Measurements from ENCODE around the gene WASL.
A peak's percentile ranks its signal among the peaks of the same experiment; 100 is the strongest.
"Not testable (repeated sequence)": the region's sequence is repeated elsewhere in the genome, so short reads cannot be mapped to it uniquely, and the experiment has no call there.

WASL gene

DNA sequence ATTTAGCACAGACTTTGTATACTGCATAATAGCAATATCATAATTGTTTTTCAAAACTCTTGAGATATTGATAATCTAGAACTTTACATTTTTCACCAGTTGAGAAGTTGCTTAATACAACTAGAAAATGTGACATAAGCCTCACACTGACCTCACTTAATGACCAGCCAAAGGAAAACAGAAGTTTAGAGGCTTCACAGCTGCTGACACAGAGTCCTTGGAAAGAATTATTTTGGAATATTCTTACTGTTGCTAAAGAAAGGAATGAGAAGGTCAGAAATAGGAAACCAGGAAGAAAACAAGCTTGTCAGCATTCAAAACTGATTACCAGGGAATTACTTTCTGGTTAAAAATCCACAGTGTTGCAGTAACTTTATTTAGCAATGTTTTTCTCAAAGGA lies 35.5 kb upstream of the WASL start:
- TF ChIP-seq POLR2AphosphoS5 (IDR thresholded peaks at IDR 0.05; ENCODE audit: low read depth, low read length) (no peak), TAF1 (IDR thresholded peaks at IDR 0.05; ENCODE audit: borderline replicate concordance, low read depth, low read length) (no peak), POLR2A (IDR thresholded peaks at IDR 0.05; ENCODE audit: low read depth, low read length) (no peak)
- FAIRE-seq (no peak), DNase-seq (ENCODE audit: insufficient read length) (no peak)

DNA sequence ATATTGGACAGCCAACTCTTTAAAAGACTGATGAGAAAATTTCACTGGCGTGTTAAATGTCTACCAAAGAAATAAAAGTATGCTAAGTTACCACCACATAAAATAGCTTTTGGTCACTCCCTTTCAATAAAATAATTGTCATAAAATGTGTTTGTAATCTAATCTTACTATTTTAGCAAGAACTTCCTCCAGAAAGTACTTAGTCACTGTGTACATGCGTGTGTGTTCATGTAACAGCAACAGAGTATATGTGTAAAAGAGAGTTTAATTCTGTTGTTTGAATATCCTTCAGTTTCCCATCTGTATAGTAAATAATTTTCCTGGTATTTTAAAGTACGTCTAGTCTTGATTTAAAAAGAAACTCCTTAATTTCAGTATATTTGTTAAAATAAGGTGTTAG lies 35.0 kb upstream of the WASL start:
- TF ChIP-seq TAF1 (IDR thresholded peaks at IDR 0.05; ENCODE audit: borderline replicate concordance, low read depth, low read length) (no peak), POLR2A (IDR thresholded peaks at IDR 0.05; ENCODE audit: low read depth, low read length) (no peak), POLR2AphosphoS5 (IDR thresholded peaks at IDR 0.05; ENCODE audit: low read depth, low read length) (no peak)

DNA sequence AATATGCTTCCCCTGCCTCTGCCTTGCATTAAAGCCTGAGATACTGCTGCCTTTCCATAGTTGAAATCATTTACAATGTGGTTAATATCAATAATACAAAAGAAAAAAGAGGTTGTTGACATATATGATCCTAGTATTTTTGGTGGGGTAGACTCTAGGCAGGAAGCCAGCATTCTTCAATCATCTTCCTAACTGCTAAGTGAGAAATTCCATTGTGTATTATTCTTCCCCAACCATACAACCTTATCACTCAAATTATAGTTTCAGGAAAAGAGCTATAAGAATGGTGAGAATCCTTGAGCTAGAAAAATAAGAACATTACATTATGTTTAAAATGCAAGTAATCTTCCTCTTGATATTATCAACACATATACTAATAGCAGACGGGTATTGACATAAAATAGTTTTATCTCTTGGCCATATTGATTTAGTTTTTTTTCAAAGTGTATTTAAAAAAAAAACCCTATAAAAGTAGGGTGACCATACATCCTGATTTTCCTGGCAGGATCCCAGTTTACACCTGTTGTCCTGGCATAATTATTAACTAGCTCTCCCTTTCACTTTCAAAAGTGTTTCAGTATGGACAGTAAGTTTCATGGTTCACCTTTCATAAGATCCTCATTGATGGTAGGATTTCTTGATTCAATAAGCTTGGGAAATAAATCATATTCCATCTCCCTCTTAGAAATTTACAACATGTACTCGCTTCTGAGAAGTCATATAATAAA lies 33.4 kb upstream of the WASL start:
- TF ChIP-seq TAF1 (IDR thresholded peaks at IDR 0.05; ENCODE audit: borderline replicate concordance, low read depth, low read length), result no peak
- no peak for TF ChIP-seq POLR2AphosphoS5 (IDR thresholded peaks at IDR 0.05; ENCODE audit: low read depth, low read length)
- no peak for TF ChIP-seq POLR2A (IDR thresholded peaks at IDR 0.05; ENCODE audit: low read depth, low read length)
- DNase-seq (ENCODE audit: insufficient read length) (no peak), FAIRE-seq (no peak)

More for the DNA sequence above, 35.0 kb upstream of the WASL start:
- FAIRE-seq (no peak), DNase-seq (ENCODE audit: insufficient read length) (no peak)

DNA sequence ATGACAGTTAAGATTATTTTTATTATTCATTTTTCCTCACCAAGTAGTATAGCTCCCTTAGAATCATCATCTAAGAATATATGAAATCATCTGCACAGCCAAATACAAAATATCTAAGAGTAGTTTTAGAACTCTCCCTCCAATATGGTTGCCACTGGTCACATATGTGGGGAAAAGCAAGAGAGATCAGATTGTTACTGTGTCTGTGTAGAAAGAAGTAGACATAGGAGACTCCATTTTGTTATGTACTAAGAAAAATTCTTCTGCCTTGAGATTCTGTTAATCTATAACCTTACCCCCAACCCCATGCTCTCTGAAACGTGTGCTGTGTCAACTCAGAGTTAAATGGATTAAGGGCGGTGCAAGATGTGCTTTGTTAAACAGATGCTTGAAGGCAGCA lies 31.7 kb upstream of the WASL start:
- DNase-seq (ENCODE audit: insufficient read length); FAIRE-seq: not testable (repeated sequence)

DNA sequence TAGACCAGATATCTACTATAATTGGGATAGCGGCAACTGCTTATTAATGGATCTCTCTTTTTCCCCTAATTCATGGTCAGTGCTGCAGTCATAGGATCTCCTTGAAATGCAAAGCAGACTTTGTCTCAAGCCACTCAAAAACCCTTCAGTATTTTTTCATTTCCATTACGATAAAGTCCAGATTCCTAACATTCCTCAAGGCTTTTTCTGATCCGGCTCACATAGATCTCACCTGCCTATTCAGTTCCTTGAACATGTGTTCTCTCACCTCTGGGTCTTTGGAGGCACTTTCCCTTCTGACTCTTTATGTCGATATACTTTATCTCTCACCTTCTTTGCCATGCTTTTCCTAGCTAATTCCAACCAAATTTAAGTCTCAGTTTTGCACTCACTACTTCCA lies 25.7 kb upstream of the WASL start:
- no peak for TF ChIP-seq POLR2A (IDR thresholded peaks at IDR 0.05; ENCODE audit: low read depth, low read length)
- no peak for DNase-seq (ENCODE audit: insufficient read length)
- FAIRE-seq, result no peak

DNA sequence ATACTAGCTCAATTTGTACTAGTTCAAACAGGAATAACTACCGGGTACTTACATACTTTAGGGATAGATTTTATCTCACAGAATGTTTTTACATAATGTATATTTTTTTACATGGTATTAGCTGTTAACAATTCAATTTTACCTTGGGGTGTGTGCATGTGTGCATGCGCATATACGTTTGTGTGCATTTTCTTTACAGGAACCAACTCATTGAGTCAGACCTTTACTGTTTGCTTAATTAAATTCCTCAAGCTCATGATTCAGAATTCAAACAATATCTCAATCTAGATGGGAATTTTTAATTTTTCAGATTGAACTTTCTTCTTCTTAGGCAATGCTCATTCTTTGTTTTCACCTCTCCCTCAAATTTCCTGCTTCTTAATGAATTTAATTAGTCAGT lies 24.7 kb upstream of the WASL start:
- TF ChIP-seq TAF1 (IDR thresholded peaks at IDR 0.05; ENCODE audit: borderline replicate concordance, low read depth, low read length), result no peak
- no peak for TF ChIP-seq POLR2AphosphoS5 (IDR thresholded peaks at IDR 0.05; ENCODE audit: low read depth, low read length)
- no peak for TF ChIP-seq POLR2A (IDR thresholded peaks at IDR 0.05; ENCODE audit: low read depth, low read length)
- DNase-seq (ENCODE audit: insufficient read length) (no peak), FAIRE-seq (no peak)

DNA sequence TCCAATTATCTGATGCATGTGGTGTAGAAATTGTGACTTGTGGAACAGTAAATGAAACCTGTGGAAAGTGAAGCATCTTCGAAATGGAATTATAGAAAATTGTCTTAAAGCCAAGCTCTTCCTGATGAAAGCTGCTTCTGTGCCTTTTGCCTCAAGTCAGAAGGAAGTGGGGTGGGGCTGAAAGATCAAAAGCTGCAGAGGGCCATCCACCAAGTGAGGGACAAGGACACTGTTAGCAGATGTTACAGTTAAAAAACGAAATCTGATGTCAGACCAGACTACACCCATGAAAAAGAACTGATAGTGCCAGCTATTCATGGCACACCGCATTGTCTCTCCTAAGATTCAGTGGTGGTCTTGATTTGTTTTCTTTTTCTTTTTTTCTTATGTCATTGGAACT lies 23.8 kb upstream of the WASL start:
- no peak for TF ChIP-seq POLR2AphosphoS5 (IDR thresholded peaks at IDR 0.05; ENCODE audit: low read depth, low read length)
- TF ChIP-seq TAF1 (IDR thresholded peaks at IDR 0.05; ENCODE audit: borderline replicate concordance, low read depth, low read length), result no peak
- TF ChIP-seq POLR2A (IDR thresholded peaks at IDR 0.05; ENCODE audit: low read depth, low read length), result no peak
- DNase-seq (ENCODE audit: insufficient read length), result no peak
- FAIRE-seq, result no peak

DNA sequence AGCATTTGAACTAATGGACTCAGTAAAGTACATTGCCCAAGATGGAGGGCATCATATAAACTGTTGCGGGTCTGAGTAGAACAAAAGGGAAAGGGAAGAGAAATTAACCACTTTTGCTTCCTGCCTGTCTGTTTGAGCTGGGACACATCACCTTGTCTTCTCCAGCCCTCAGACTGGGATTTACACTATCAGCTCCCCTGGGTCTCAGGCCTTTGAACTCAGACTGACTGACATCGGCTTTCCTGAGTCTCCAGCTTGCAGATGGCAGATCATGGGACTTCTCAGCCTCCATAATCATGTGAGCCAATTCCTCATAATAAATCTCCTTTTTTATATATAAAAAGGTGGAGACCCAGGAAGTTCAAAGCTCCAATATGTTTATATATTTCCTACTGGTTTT lies 23.0 kb upstream of the WASL start:
- FAIRE-seq (no peak), DNase-seq (ENCODE audit: insufficient read length) (no peak)
- TF ChIP-seq TAF1 (IDR thresholded peaks at IDR 0.05; ENCODE audit: borderline replicate concordance, low read depth, low read length) (no peak), POLR2AphosphoS5 (IDR thresholded peaks at IDR 0.05; ENCODE audit: low read depth, low read length) (no peak), POLR2A (IDR thresholded peaks at IDR 0.05; ENCODE audit: low read depth, low read length) (no peak)

DNA sequence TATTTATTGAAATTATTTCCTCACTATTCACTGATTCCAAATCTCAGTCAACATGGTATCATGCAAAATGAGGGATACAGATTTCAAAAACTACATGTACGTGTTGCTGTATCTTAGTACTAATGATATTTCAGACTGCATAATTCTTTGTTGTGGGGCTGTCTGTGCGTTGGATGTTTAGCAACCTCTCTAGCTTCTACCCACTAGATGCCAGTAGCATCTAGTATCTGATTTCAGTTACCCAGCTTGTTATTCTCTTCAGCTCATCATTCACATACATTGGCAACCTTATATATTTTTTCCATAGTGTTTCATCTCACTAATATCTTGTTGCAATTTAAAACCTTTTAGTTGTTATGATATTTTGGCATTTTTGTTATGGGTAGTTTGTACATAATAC lies 22.5 kb upstream of the WASL start:
- FAIRE-seq (peak; percentile 54), DNase-seq (ENCODE audit: insufficient read length) (no peak)
- TF ChIP-seq TAF1 (IDR thresholded peaks at IDR 0.05; ENCODE audit: borderline replicate concordance, low read depth, low read length), result no peak
- TF ChIP-seq POLR2AphosphoS5 (IDR thresholded peaks at IDR 0.05; ENCODE audit: low read depth, low read length), result no peak
- no peak for TF ChIP-seq POLR2A (IDR thresholded peaks at IDR 0.05; ENCODE audit: low read depth, low read length)

DNA sequence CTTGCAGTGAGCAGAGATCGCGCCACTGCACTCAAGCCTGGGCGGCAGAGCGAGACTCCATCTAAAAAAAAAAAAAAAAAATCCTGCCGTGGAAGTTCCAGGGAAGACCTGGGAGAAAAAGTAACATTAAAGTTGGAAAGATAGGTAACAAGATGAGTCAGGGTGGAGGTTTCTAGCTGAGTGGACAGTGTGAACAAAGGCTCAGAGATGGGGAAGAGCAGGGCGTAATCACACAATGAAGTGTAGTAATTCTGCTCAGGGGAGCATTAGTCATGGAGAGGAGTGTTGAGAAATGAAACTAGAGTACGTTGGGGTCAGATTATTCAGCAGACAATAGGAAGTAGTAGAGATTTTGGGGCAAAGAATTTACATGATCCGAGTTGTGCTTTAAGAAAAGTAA lies 21.6 kb upstream of the WASL start:
- DNase-seq (ENCODE audit: insufficient read length) (no peak), FAIRE-seq (peak; percentile 78)
- no peak for TF ChIP-seq TAF1 (IDR thresholded peaks at IDR 0.05; ENCODE audit: borderline replicate concordance, low read depth, low read length)
- no peak for TF ChIP-seq POLR2AphosphoS5 (IDR thresholded peaks at IDR 0.05; ENCODE audit: low read depth, low read length)
- no peak for TF ChIP-seq POLR2A (IDR thresholded peaks at IDR 0.05; ENCODE audit: low read depth, low read length)

DNA sequence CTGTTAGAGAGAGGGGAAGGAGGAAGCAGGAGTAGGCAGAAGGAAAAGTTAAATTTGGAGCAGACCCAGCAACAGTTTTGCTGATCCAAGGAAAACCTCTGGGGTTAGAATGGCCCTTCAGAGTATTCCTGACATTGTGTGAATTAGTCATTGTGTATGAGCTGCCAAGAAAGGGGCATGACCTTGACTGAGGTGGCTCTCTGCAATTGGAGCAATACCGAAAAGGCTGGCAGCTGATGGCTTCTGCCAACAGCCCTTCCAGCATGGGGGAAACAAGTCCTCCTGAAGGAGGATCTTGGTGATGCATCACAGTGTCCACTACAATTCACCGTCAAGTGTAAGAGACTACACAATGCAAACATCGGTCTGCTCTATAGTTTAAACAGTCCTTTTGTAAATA lies 20.6 kb upstream of the WASL start:
- FAIRE-seq (peak; percentile 42), DNase-seq (ENCODE audit: insufficient read length) (no peak)
- TF ChIP-seq TAF1 (IDR thresholded peaks at IDR 0.05; ENCODE audit: borderline replicate concordance, low read depth, low read length), result no peak
- no peak for TF ChIP-seq POLR2AphosphoS5 (IDR thresholded peaks at IDR 0.05; ENCODE audit: low read depth, low read length)
- no peak for TF ChIP-seq POLR2A (IDR thresholded peaks at IDR 0.05; ENCODE audit: low read depth, low read length)

DNA sequence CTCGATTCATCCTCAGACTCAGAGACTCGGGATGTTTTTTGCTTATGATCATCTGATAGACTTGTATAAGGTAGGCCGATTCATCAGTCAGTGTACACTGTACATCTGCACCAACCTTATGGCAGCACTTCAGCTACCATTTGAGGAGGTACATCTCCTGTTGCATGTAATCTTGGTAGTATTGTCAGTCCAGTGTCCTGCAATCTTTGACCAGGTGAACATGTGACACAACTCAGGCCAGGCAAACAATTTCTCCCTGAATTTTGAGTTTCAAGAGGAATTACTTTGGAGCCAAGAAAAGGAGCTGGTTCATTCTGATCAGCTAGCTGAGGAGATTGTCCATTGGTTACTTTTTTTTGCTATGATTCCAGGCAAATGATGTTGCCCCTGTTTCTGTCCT lies 19.7 kb upstream of the WASL start:
- FAIRE-seq (no peak), DNase-seq (ENCODE audit: insufficient read length) (no peak)
- TF ChIP-seq POLR2A (IDR thresholded peaks at IDR 0.05; ENCODE audit: low read depth, low read length) (no peak), TAF1 (IDR thresholded peaks at IDR 0.05; ENCODE audit: borderline replicate concordance, low read depth, low read length) (no peak), POLR2AphosphoS5 (IDR thresholded peaks at IDR 0.05; ENCODE audit: low read depth, low read length) (no peak)

DNA sequence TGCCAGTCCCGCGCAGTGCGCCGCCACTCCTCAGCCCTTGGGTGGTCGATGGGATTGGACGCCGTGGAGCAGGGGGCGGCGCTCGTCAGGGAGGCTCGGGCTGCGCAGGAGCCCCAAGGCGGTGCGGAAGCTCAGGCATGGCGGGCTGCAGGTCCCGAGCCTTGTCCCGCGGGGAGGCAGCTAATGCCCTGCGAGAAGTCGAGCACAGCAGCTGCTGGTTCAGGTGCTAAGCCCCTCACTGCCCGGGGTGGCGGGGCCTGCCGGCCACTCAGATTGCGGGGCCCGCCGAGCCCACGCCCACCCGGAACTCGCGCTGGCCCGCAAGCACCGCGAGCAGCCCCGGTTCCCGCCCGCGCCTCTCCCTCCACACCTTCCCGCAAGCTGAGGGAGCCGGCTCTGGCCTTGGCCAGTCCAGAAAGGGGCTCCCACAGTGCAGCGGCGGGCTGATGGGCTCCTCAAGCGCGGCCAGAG lies 14.4 kb upstream of the WASL start:
- FAIRE-seq (no peak), DNase-seq (ENCODE audit: insufficient read length) (no peak)
- no peak for TF ChIP-seq TAF1 (IDR thresholded peaks at IDR 0.05; ENCODE audit: borderline replicate concordance, low read depth, low read length)
- TF ChIP-seq POLR2A (IDR thresholded peaks at IDR 0.05; ENCODE audit: low read depth, low read length), result no peak
- TF ChIP-seq POLR2AphosphoS5 (IDR thresholded peaks at IDR 0.05; ENCODE audit: low read depth, low read length), result no peak

All from GM12892 (cell line).